SU-DHL-6 (cell line): Measurements from ENCODE around the gene SDK1.

Experiments used
- CTCF ChIP-seq: fragments of 200-600 bp; sonication (generic); IDR thresholded peaks from one replicate; pipeline ENCODE4 v1.5.1; 2017; ENCODE audit warnings: antibody characterized with exemption, mild to moderate bottlenecking, low read length, moderate library complexity; ENCODE audit not compliant: insufficient read depth, poor library complexity, severe bottlenecking
- EZH2phosphoT487 ChIP-seq: fragments of 200-600 bp; sonication (generic), shearing (Covaris generic); conservative IDR thresholded peaks from 2 replicates; pipeline ENCODE4 v1.6.1; 2018; ENCODE audit warnings: mild to moderate bottlenecking, antibody characterized with exemption, low read length, moderate library complexity, mixed read lengths

DNA sequence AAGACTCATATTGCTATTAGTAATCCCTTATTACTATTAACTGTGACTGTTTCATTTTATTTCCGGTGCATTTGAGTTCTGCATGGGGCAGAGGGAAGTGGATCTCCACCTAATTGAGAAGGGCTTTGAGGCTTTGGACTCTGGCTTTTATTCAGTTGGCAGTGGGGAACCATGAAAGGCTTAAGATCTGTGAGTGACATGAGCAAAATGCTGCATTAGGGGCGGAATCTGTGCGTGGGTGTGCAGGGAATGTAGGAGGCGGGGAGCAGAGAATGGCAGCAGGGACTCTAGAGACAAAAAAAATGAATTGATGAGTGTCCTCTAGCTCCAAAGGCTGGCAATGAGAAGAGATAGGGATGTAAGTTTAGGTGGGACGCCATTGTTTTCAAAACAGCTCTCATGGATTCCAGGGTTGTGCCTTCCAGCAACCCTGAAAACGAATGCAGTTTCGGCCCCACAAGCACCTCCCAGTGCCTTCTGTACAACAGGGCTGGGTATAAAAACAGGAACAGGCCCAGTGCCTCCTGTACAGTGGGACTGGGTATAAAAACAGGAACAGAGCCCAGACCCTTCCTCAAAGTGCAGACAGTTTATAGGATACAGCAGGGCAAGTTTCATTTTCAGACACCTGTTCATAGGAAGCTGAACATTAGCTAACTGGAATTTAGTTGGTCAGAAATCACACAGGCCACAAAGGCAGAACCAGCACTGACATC is 717.7 kb downstream of the SDK1 start:
- TF ChIP-seq CTCF (no peak), EZH2phosphoT487 (no peak)
